DMS 273 treated with DMSO at 0.1 percent for 48 hours (cell line): Measurements from ENCODE around the gene GTF2I.
"Not testable (repeated sequence)": the region's sequence is repeated elsewhere in the genome, so short reads cannot be mapped to it uniquely, and the experiment has no call there.

Experiments used
- DNase-seq: peaks from one replicate; lab custom pipeline; 2025; lab: John Stamatoyannopoulos, UW

GTF2I gene

DNA sequence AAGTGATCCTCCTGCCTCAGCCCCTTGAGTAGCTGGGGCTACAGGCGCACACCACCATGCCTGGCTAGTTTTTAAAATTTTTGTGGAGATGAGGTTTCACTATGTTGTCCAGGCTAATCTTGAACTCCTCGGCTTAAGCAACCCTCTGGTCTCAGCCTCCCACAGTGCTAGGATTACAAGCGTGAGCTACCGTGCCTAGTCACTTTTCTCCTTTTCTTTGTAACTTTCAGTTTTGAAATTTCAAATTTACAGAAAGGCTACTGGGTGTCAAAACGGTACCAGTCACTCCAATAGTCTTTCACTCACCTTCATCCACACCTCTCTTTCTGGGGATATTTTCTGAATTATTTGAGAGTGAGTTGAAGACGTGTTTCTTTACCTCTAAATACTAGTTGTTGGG is 117.6 kb downstream of the GTF2I start:
- DNase-seq = not testable (repeated sequence)

DNA sequence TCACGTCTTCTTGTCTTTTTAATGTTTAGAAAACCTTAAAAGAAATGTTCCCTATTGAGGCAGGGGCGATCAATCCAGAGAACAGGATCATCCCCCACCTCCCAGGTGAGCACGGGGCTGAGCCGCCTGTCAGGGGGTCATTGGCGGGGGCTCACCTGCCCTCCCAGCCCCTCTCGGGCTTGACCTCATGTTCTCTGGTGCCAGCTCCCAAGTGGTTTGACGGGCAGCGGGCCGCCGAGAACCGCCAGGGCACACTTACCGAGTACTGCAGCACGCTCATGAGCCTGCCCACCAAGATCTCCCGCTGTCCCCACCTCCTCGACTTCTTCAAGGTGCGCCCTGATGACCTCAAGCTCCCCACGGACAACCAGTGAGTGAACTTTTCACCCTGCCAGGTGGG is 121.5 kb downstream of the GTF2I start:
- not testable (repeated sequence) for DNase-seq

- not testable (repeated sequence) for DNase-seq
Measured at GRCh38 chr7:74781746-74782145, 124.2 kb downstream of the GTF2I start.

DNA sequence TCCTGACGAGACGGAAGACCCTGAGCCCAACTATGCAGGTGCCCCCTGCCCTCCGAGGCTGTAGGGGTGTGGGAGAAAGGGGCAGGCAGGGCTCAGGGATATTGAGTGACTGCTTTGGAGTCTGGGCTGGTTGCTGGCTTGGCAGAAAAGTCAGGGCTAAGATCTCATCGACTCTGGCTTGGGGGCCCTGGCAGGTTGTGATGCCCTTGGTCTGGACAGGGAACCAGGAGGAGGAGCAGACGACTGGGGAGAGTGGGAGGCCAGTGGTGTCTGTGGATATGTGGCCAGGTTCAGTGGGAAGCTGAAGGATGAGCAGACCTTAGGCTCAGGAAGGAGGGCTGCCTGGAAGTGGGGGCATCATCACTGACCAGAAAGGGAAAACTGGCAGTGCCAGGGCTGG is 126.1 kb downstream of the GTF2I start:
- not testable (repeated sequence) for DNase-seq

DNA sequence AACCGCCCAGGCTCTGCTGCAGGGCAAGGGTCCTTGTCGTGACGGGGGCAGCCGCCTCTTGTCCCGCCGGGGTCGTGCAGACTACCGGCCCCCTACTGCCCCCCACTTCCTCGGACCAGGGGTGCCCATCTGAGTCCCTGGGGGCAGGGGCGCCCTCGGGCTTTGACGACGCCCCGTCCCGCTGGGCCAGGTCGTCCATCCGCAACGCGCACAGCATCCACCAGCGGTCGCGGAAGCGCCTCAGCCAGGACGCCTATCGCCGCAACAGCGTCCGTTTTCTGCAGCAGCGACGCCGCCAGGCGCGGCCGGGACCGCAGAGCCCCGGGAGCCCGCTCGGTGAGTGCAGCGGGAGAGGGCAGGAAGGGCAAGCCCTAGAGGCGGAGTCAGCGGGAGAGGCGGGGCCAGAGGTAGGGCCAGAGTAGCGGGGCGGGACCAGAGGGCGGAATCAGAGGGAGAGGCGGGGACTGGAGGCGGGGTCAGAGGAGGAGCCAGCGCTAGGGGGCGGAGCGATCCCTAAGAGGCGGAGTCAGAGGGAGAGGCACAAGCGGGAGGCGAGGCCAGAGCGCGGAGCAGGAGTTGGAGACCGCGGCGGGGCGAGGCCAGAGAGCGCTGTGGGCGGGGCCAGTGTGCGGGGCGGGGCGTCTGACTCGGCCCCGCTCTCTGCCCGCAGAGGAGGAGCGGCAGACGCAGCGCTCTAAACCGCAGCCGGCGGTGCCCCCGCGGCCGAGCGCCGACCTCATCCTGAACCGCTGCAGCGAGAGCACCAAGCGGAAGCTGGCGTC is 131.0 kb downstream of the GTF2I start:
- DNase-seq = peak; percentile 65

GRCh38 chr7:74789200-74789736 is 131.8 kb downstream of the GTF2I start:
- DNase-seq = not testable (repeated sequence)

DNA sequence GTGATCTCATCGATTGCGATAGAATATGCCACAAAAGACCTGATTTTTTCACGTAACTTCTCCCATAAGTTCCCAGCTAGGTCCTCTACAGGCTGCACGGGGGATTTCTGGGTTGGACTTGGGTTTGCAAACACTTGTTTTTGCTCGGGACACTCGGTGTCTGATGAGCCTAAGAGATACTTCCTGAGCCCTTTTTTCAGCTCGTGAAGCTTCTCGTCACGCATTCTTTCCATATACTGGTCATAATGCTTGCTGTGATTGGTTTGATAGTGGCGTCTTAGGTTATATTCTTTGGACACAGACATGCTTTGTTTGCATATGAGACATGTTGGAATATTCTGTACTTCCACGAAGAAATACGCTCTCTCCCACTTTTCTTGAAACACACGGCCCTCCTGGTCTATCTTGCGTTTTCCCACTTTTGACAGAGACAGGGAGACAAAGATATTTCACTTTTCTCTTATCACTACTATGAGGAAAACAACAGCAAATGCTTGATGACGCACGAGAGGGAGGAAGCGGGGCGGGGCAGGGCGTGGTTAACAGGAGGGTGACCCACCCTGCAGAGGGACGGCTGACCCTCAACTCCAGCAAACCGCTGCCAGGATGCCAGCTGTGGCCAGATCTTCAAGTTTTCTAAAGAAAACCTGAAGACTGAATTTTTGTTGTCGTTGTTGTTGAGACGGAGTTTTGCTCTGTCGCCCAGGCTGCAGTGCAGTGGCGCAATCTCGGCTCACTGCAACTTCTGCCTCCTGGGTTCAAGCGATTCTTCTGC is 140.5 kb downstream of the GTF2I start:
- DNase-seq = not testable (repeated sequence)

- DNase-seq = not testable (repeated sequence)
Measured at GRCh38 chr7:74798644-74799043, 141.1 kb downstream of the GTF2I start.
